HUES64 (cell line): Measurements from ENCODE around the gene IRGM.
"Not testable (repeated sequence)": the region's sequence is repeated elsewhere in the genome, so short reads cannot be mapped to it uniquely, and the experiment has no call there.

Experiments
- H3K27ac ChIP-seq: 2 replicates; pipeline ENCODE4 v1.7.0; 2013; ENCODE audit warnings: low read depth, low read length, inconsistent platforms
- H3K27me3 ChIP-seq: 2 replicates; pipeline ENCODE4 v1.6.1; 2013; ENCODE audit warnings: mild to moderate bottlenecking, low read length; ENCODE audit not compliant: insufficient read depth
- H3K36me3 ChIP-seq: 2 replicates; pipeline ENCODE4 v1.6.1; 2013; ENCODE audit warnings: mild to moderate bottlenecking, low read length; ENCODE audit not compliant: insufficient read depth
- H3K4me1 ChIP-seq: 2 replicates; pipeline ENCODE4 v1.6.1; 2013; ENCODE audit warnings: mild to moderate bottlenecking, low read length, moderate library complexity; ENCODE audit not compliant: insufficient read depth
- H3K4me3 ChIP-seq: 2 replicates; pipeline ENCODE4 v1.5.1; 2013; ENCODE audit warnings: mild to moderate bottlenecking, low read length, moderate library complexity
- H3K9ac ChIP-seq: 2 replicates; pipeline ENCODE4 v1.6.1; 2013; ENCODE audit warnings: mild to moderate bottlenecking, low read depth, low read length
- H3K9me3 ChIP-seq: 2 replicates; pipeline ENCODE4 v1.6.1; 2013; ENCODE audit warnings: low read depth, low read length; ENCODE audit not compliant: insufficient read depth
- WGBS: fragments of 150-250, 120-280 bp; methylation state at CpG from one replicate; pipeline ENCODE4 v1.1.7; 2013; ENCODE audit warnings: missing lambda C conversion rate; 5-methylcytosine and 5-hydroxymethylcytosine counted together

The IRGM gene

GRCh38 chr5:150845185-150845859, 999 bp upstream of the IRGM start:
- not testable (repeated sequence) for H3K9ac ChIP-seq, H3K27me3 ChIP-seq, H3K4me3 ChIP-seq, H3K9me3 ChIP-seq, H3K4me1 ChIP-seq, H3K27ac ChIP-seq, H3K36me3 ChIP-seq
- 95% methylated on average over 32 of the region's 32 CpGs for WGBS

GRCh38 chr5:150846654-150847333, 473 bp downstream of the IRGM start:
- Histone ChIP-seq H3K27ac (no peak overlapping the region), H3K27me3 (peaks cover 7% of the 10 kb centered on the region), H3K36me3 (no peaks in the 10 kb centered on the region), H3K4me1 (no peaks in the 10 kb centered on the region), H3K9ac (no peak overlapping the region), H3K9me3 (no peaks in the 10 kb centered on the region), H3K4me3 (no peak overlapping the region)
- WGBS, result 75% methylated on average over 22 of the region's 22 CpGs

GRCh38 chr5:150847334-150847695, 994 bp downstream of the IRGM start:
- no peak overlapping the region for H3K4me3 ChIP-seq
- H3K36me3 ChIP-seq, result no peaks in the 10 kb centered on the region
- H3K4me1 ChIP-seq, result no peaks in the 10 kb centered on the region
- no peaks in the 10 kb centered on the region for H3K9me3 ChIP-seq
- no peak overlapping the region for H3K9ac ChIP-seq
- H3K27ac ChIP-seq, result no peak overlapping the region
- WGBS, result 52% methylated on average over 5 of the region's 5 CpGs
- peaks cover 7% of the 10 kb centered on the region for H3K27me3 ChIP-seq

DNA sequence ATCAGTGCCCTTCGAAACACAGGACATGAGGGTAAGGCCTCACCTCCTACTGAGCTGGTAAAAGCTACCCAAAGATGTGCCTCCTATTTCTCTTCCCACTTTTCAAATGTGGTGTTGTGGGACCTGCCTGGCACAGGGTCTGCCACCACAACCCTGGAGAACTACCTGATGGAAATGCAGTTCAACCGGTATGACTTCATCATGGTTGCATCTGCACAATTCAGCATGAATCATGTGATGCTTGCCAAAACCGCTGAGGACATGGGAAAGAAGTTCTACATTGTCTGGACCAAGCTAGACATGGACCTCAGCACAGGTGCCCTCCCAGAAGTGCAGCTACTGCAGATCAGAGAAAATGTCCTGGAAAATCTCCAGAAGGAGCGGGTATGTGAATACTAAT, 1.9 kb downstream of the IRGM start:
- H3K27ac ChIP-seq, result no peak overlapping the region
- H3K27me3 ChIP-seq, result peaks cover 7% of the 10 kb centered on the region
- WGBS, result 86% methylated on average over 4 of the region's 4 CpGs
- no peak overlapping the region for H3K4me3 ChIP-seq
- no peak overlapping the region for H3K9ac ChIP-seq
- H3K36me3 ChIP-seq, result no peaks in the 10 kb centered on the region
- H3K4me1 ChIP-seq, result no peaks in the 10 kb centered on the region
- no peaks in the 10 kb centered on the region for H3K9me3 ChIP-seq

DNA sequence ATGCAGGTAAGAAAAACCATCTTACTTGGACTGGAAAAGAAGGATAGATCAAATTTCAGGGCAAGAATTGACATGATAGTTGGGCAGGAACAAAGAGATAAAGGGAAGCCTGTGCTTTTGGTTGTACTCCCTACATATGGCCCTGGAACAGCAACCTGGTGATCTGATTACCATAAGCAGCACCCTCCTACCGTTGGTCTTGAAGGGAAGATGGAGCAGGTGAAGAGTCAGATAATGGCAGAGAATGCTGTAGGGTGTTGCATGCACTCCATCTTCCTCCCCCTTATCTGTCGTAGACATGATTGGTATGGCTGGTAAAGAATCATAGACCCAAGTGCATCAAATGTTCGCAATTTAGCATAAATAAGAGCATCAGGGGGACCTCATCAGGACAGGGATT, 4.7 kb downstream of the IRGM start:
- no peaks in the 10 kb centered on the region for H3K4me1 ChIP-seq
- no peaks in the 10 kb centered on the region for H3K9me3 ChIP-seq
- H3K27ac ChIP-seq, result no peak overlapping the region
- no peaks in the 10 kb centered on the region for H3K36me3 ChIP-seq
- peaks cover 7% of the 10 kb centered on the region for H3K27me3 ChIP-seq
- WGBS, result 68% methylated on average over 3 of the region's 3 CpGs
- H3K4me3 ChIP-seq, result no peak overlapping the region
- no peak overlapping the region for H3K9ac ChIP-seq

DNA sequence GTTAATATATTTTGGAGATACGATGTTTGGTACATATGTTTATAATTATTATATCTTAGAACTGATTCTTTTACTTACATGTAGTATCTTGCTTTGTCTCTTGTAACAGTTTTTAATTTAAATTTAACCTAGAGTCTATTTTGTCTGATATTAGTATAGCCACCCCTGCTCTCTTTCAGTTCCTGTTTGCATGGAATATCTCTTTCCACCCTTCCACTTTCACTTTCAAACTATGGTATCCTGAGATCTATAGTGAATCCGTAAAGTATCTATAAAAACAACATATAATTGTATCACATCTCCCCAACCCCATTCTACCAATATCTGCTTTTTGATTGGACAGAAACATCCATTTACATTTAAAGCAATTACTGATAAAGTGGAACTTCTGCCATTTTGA, 7.2 kb downstream of the IRGM start:
- no peaks in the 10 kb centered on the region for H3K27me3 ChIP-seq
- H3K36me3 ChIP-seq, result no peaks in the 10 kb centered on the region
- 100% methylated on average over 1 of the region's 2 CpGs for WGBS
- H3K9ac ChIP-seq, result no peak overlapping the region
- H3K9me3 ChIP-seq, result no peaks in the 10 kb centered on the region
- H3K27ac ChIP-seq, result no peak overlapping the region
- no peak overlapping the region for H3K4me3 ChIP-seq
- no peaks in the 10 kb centered on the region for H3K4me1 ChIP-seq

GRCh38 chr5:150856700-150857099, 10.4 kb downstream of the IRGM start:
- not testable (repeated sequence) for H3K9ac ChIP-seq
- 91% methylated on average over 1 of the region's 3 CpGs for WGBS

GRCh38 chr5:150860246-150860821, 14.0 kb downstream of the IRGM start:
- Histone ChIP-seq H3K9me3 (peaks cover 36% of the 10 kb centered on the region), H3K9ac (no peak overlapping the region), H3K27me3 (no peaks in the 10 kb centered on the region), H3K4me3 (no peak overlapping the region), H3K36me3 (no peaks in the 10 kb centered on the region), H3K4me1 (no peaks in the 10 kb centered on the region), H3K27ac (no peak overlapping the region)
- WGBS, result 90% methylated on average over 2 of the region's 2 CpGs

More at GRCh38 chr5:150856700-150857099, 10.4 kb downstream of the IRGM start:
- H3K9me3 ChIP-seq, result peaks cover 18% of the 10 kb centered on the region; the same call in 1 of the 2 replicates
- not testable (repeated sequence) for H3K27me3 ChIP-seq, H3K4me3 ChIP-seq, H3K36me3 ChIP-seq, H3K4me1 ChIP-seq, H3K27ac ChIP-seq

DNA sequence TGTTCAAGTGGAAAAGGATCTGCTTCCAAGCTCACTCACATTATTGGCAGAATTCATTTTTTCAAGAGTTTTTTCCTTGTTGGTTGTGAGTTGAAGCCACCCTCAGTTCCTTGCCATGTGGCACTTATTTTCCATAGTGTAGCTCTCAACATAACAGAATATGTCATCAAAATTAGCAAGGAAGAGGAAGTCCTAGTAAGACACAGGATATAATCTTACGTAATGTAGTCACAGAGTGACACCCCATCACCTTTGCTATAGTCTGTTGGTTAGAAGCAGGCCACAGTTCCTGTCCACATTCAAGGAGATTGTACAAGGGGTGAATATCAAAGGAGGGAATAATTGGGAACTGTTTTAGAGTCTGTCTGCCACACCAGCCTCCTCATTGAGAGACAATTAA, 15.7 kb downstream of the IRGM start:
- Histone ChIP-seq H3K9ac (no peak overlapping the region), H3K36me3 (no peaks in the 10 kb centered on the region), H3K27me3 (no peaks in the 10 kb centered on the region), H3K4me3 (no peak overlapping the region), H3K4me1 (no peaks in the 10 kb centered on the region), H3K27ac (no peak overlapping the region), H3K9me3 (peaks cover 42% of the 10 kb centered on the region)
- 100% methylated on average over 1 of the region's 1 CpG for WGBS

DNA sequence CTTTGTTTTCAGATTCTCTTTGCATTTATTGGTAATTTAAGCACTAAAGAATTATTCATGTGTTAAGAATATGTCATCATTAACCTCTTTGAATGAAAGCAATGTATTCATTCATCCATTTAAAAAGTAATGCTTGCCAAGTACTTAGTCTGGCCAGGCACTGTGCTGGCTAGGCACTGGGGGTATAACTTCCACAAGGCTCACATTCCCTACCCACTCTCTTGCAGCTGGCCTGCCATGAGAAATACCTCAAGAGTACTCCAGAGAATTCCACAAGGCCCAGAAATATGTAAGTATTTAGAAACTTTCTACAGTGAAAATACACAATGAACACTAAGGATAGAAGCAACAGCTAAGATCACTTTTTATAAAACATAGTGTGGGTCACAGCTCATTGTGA, 33.0 kb downstream of the IRGM start:
- H3K4me3 ChIP-seq, result no peak overlapping the region
- no peak overlapping the region for H3K27ac ChIP-seq
- H3K9ac ChIP-seq, result no peak overlapping the region
- H3K9me3 ChIP-seq, result peaks cover 52% of the 10 kb centered on the region
- no peaks in the 10 kb centered on the region for H3K4me1 ChIP-seq
- no peaks in the 10 kb centered on the region for H3K27me3 ChIP-seq
- no peaks in the 10 kb centered on the region for H3K36me3 ChIP-seq

- H3K4me3 ChIP-seq, result peak overlapping the region; percentile 25; the same call in 1 of the 2 replicates
- no peak overlapping the region for H3K9ac ChIP-seq
- H3K9me3 ChIP-seq, result peaks cover 100% of the 10 kb centered on the region
- peaks cover 65% of the 10 kb centered on the region for H3K36me3 ChIP-seq
- WGBS, result 100% methylated on average over 3 of the region's 8 CpGs
- H3K4me1 ChIP-seq, result no peaks in the 10 kb centered on the region
- no peak overlapping the region for H3K27ac ChIP-seq
- no peaks in the 10 kb centered on the region for H3K27me3 ChIP-seq
These were observed 49.4 kb downstream of the IRGM start for GRCh38 chr5:150895431-150896428.
